Kidney (tissue), 14 donors: ENCODE measurements around the gene PCARE. TPM values are rescaled to one million over a fixed set of nuclear protein-coding genes. Genes with fewer than 3 reads are reported as not detected.
A peak's percentile ranks its signal among the peaks of the same experiment; 100 is the strongest.

Experiments used
- DNase-seq, 5 donors: peaks; one replicate each; pipeline ENCODE4 v3.0.0-alpha.2; 2013 to 2020
- FAIRE-seq: peaks from 2 replicates; lab custom pipeline; 2012; peaks lifted over from hg19 to GRCh38; lab: Jason Lieb, UNC
- H3K27ac ChIP-seq, 2 donors: one replicate each; pipeline ENCODE4 v1.7.0; 2013; ENCODE audit warnings: low read depth in 2 of 2, low read length in 2 of 2, inconsistent platforms in 1 of 2
- H3K27me3 ChIP-seq: one replicate; pipeline ENCODE4 v1.7.1; 2013; ENCODE audit warnings: low read length, inconsistent platforms; ENCODE audit not compliant: control insufficient read depth, insufficient read depth
- H3K36me3 ChIP-seq, 3 donors: one replicate each; pipeline versions ENCODE4 v1.7.0 to v1.7.1; 2013; ENCODE audit warnings: low read length in 3 of 3, control low read depth in 1 of 3, inconsistent platforms in 1 of 3; ENCODE audit not compliant: insufficient read depth in 3 of 3, control insufficient read depth in 2 of 3
- H3K4me1 ChIP-seq, 3 donors: one replicate each; pipeline versions ENCODE4 v1.7.0 to v1.7.1; 2013; ENCODE audit warnings: low read length in 3 of 3, inconsistent platforms in 1 of 3, low read depth in 1 of 3; ENCODE audit not compliant: control insufficient read depth in 2 of 3, insufficient read depth in 2 of 3
- H3K4me3 ChIP-seq, 3 donors: one replicate each; pipeline versions ENCODE4 v1.7.0 to v1.8.1; 2013; ENCODE audit warnings: low read length in 3 of 3, control low read depth in 1 of 3, inconsistent platforms in 1 of 3
- H3K9ac ChIP-seq, 3 donors: one replicate each; pipeline versions ENCODE4 v1.7.0 to v1.7.1; 2013; ENCODE audit warnings: low read length in 3 of 3, control low read depth in 1 of 3, inconsistent platforms in 1 of 3
- H3K9me3 ChIP-seq, 3 donors: one replicate each; pipeline versions ENCODE4 v1.7.0 to v1.7.1; 2013; ENCODE audit warnings: low read length in 3 of 3, control low read depth in 1 of 3, inconsistent platforms in 1 of 3; ENCODE audit not compliant: control insufficient read depth in 2 of 3, insufficient read depth in 1 of 3
- intact Hi-C: fragments of 100-400 bp; cut with DNase I; formaldehyde crosslinking; loops from one replicate; pipeline ENCODE4 v1.11.1; 2022
- polyA plus RNA-seq: library from polyadenylated mRNA; stranded (reverse); fragments of 350-450 nt; fragmentation: Illumina TruSeq; extraction: RNeasy Lipid Tissue Mini Kit (QIAGEN cat#74804); gene quantifications from one replicate; pipeline ENCODE4 v1.2.3, GENCODE V29; 2014; ENCODE audit warnings: low read depth, low replicate concordance; ENCODE audit not compliant: insufficient read depth
- total RNA-seq: library from RNA; stranded (reverse); fragmentation: NEBNext Ultra II Directional; extraction: Animal tissue kit (Norgen Biotek cat#: 25700); gene quantifications from one replicate; pipeline ENCODE4 v1.2.1, GENCODE V29; 2021
- TF ChIP-seq, protein P1 (sequence below): IDR thresholded peaks from 3 replicates; pipeline ENCODE4 v1.5.1; 2012; ENCODE audit warnings: mild to moderate bottlenecking, moderate library complexity, borderline replicate concordance; ENCODE audit not compliant: insufficient read depth; ENCODE audit errors: extremely low read depth
- donor health status: control.
- donor health status: control.
- donor health status: control.
- donor health status: control.
- donor health status: control.
- donor health status: DM: yes; HTN: yes; CAD: no.
- donor health status: Normal renal cell carcinoma (clear cell type).

Gene PCARE
- total and polyA plus RNA-seq, 2 donors from 2014 or later: 1.3 TPM; not detected in 1

GRCh38 chr2:29046321-29046720 lies 28.0 kb downstream of the PCARE start:
- no peaks in the 10 kb centered on the region for H3K9me3 ChIP-seq
- intact Hi-C loops: no loop called here
- H3K36me3 ChIP-seq: no peaks in the 10 kb centered on the region
- TF ChIP-seq, protein P1, sequence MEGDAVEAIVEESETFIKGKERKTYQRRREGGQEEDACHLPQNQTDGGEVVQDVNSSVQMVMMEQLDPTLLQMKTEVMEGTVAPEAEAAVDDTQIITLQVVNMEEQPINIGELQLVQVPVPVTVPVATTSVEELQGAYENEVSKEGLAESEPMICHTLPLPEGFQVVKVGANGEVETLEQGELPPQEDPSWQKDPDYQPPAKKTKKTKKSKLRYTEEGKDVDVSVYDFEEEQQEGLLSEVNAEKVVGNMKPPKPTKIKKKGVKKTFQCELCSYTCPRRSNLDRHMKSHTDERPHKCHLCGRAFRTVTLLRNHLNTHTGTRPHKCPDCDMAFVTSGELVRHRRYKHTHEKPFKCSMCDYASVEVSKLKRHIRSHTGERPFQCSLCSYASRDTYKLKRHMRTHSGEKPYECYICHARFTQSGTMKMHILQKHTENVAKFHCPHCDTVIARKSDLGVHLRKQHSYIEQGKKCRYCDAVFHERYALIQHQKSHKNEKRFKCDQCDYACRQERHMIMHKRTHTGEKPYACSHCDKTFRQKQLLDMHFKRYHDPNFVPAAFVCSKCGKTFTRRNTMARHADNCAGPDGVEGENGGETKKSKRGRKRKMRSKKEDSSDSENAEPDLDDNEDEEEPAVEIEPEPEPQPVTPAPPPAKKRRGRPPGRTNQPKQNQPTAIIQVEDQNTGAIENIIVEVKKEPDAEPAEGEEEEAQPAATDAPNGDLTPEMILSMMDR: no peak
- H3K9ac ChIP-seq: no peak overlapping the region
- H3K4me3 ChIP-seq: no peak overlapping the region
- no peak overlapping the region for H3K27ac ChIP-seq
- no peak for DNase-seq
- no peaks in the 10 kb centered on the region for H3K4me1 ChIP-seq
- no peaks in the 10 kb centered on the region for H3K27me3 ChIP-seq
- FAIRE-seq: no peak

- H3K4me1 ChIP-seq: no peaks in the 10 kb centered on the region
- no peaks in the 10 kb centered on the region for H3K27me3 ChIP-seq
- intact Hi-C loops: no loop called here
- no peak overlapping the region for H3K4me3 ChIP-seq
- DNase-seq (no peak), FAIRE-seq (no peak)
- no peak overlapping the region for H3K9ac ChIP-seq
- no peak overlapping the region for H3K27ac ChIP-seq
- H3K36me3 ChIP-seq: no peaks in the 10 kb centered on the region
- TF ChIP-seq, protein P1: no peak
- no peaks in the 10 kb centered on the region for H3K9me3 ChIP-seq
Measured at GRCh38 chr2:29044459-29044858, 29.9 kb downstream of the PCARE start.

GRCh38 chr2:29042561-29043075 lies 31.7 kb downstream of the PCARE start:
- no peak for FAIRE-seq
- TF ChIP-seq, protein P1: no peak
- intact Hi-C loops: no loop called here
- H3K36me3 ChIP-seq: no peaks in the 10 kb centered on the region
- no peaks in the 10 kb centered on the region for H3K9me3 ChIP-seq
- no peaks in the 10 kb centered on the region for H3K4me1 ChIP-seq
- no peak overlapping the region for H3K9ac ChIP-seq
- H3K27me3 ChIP-seq: no peaks in the 10 kb centered on the region
- no peak overlapping the region for H3K27ac ChIP-seq
- H3K4me3 ChIP-seq: no peak overlapping the region
- DNase-seq: peak in 4 of 5 donors; percentile 74 to 93 (median 84)

DNA sequence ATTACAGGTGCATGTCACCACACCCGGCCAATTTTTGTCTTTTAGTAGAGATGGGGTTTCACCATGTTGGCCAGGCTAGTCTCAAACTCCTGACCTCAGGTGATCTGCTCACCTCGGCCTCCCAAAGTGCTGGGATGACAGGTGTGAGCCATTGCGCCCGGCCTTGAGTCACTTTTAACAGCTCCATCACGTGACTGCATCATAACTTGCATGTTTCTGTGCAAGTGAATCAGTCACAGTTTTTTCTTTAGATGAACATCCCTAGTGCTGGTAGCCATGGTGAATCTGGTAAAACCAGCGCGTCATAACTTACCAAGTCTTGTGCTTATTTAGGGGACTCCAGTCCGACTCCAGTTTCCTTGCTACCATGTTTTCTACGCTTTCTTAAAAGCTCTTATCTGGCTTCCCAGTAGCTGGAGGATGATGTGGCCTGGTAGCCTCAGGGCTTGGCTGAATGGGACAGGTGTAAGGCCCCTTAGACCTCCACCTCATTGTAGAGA lies 33.1 kb downstream of the PCARE start:
- FAIRE-seq: no peak

More for the DNA sequence above, 33.1 kb downstream of the PCARE start:
- H3K36me3 ChIP-seq: no peaks in the 10 kb centered on the region
- no peaks in the 10 kb centered on the region for H3K9me3 ChIP-seq
- TF ChIP-seq, protein P1: no peak
- H3K27me3 ChIP-seq: no peaks in the 10 kb centered on the region
- H3K4me1 ChIP-seq: no peaks in the 10 kb centered on the region
- DNase-seq: no peak
- H3K27ac ChIP-seq: no peak overlapping the region
- H3K4me3 ChIP-seq: no peak overlapping the region
- intact Hi-C loops: no loop called here
- no peak overlapping the region for H3K9ac ChIP-seq
